Caco-2 (cell line): ENCODE data around the gene SLC43A3. TPM values are rescaled to one million over a fixed set of nuclear protein-coding genes. Genes with fewer than 3 reads are reported as not detected.

Experiments
- BruUV-seq: library from RNA; stranded (reverse); fragments of 400-500 nt; replicated peaks from 2 replicates; lab custom pipeline; 2021; lab: Mats Ljungman, UMichigan
- CTCF ChIA-PET: fragments of 300-600 bp; sonication (Branson Sonifier 250); formaldehyde crosslinking; loops from one replicate; lab custom pipeline; 2022; ENCODE audit warnings: antibody characterized with exemption; lab: Charles Lee
- POLR2A ChIA-PET: fragments of 300-600 bp; sonication (Branson Sonifier 250); formaldehyde crosslinking; loops from one replicate; lab custom pipeline; 2022; ENCODE audit warnings: antibody characterized with exemption; lab: Charles Lee
- DNase-seq, 2 experiments: peaks; one replicate each; pipeline versions ENCODE4 v3.0.0 to v3.0.0-alpha.2; 2020 to 2022
- H3K27me3 ChIP-seq: replicated peaks from 2 replicates; pipeline ENCODE4 v1.6.0; 2011; ENCODE audit warnings: low read length; ENCODE audit not compliant: control insufficient read depth, insufficient read depth
- H3K36me3 ChIP-seq: 2 replicates; pipeline ENCODE4 v1.5.1; 2011; ENCODE audit warnings: low read length; ENCODE audit not compliant: control insufficient read depth, insufficient read depth
- H3K4me1 ChIP-seq: fragments of 250-450 bp; sonication (Bioruptor Pico); 2 replicates; pipeline ENCODE4 v1.5.1; 2020; ENCODE audit warnings: mild to moderate bottlenecking
- H3K4me3 ChIP-seq: 2 replicates; pipeline ENCODE4 v1.5.1; 2011; ENCODE audit warnings: low read depth, mild to moderate bottlenecking, control low read depth, low read length
- H3K9me3 ChIP-seq: fragments of 250-450 bp; sonication (Bioruptor Pico); 2 replicates; pipeline ENCODE4 v1.5.1; 2020; ENCODE audit warnings: mild to moderate bottlenecking, moderate library complexity
- H3K27ac Mint-ChIP-seq: one replicate; pipeline ENCODE4 v1.8.0; 2022; ENCODE audit warnings: mixed read lengths; ENCODE audit not compliant: unreplicated experiment
- H3K27me3 Mint-ChIP-seq: one replicate; pipeline ENCODE4 v1.8.0; 2022; ENCODE audit warnings: mixed read lengths; ENCODE audit not compliant: insufficient read depth, unreplicated experiment
- H3K36me3 Mint-ChIP-seq: one replicate; pipeline ENCODE4 v1.8.0; 2022; ENCODE audit warnings: mild to moderate bottlenecking, mixed read lengths; ENCODE audit not compliant: insufficient read depth, unreplicated experiment
- H3K4me1 Mint-ChIP-seq: one replicate; pipeline ENCODE4 v1.8.0; 2022; ENCODE audit warnings: low read depth, mixed read lengths; ENCODE audit not compliant: unreplicated experiment
- H3K4me3 Mint-ChIP-seq: one replicate; pipeline ENCODE4 v1.8.0; 2022; ENCODE audit warnings: mild to moderate bottlenecking, moderate library complexity, mixed read lengths; ENCODE audit not compliant: unreplicated experiment
- H3K9me3 Mint-ChIP-seq: one replicate; pipeline ENCODE4 v1.8.0; 2022; ENCODE audit warnings: mixed read lengths; ENCODE audit not compliant: unreplicated experiment
- CTCF ChIP-seq, 2 experiments: fragments of 200-600 bp in 1 of 2; IDR thresholded peaks; 1 replicate in 1 of 2; 2 replicates in 1 of 2; pipeline versions ENCODE4 v1.5.1 to v1.8.0; 2011 to 2022; ENCODE audit warnings: antibody characterized with exemption in 1 of 2, control low read depth in 1 of 2, inconsistent platforms in 1 of 2, low read depth in 1 of 2, low read length in 1 of 2, mild to moderate bottlenecking in 1 of 2, moderate library complexity in 1 of 2; ENCODE audit not compliant: insufficient read depth in 1 of 2, severe bottlenecking in 1 of 2, unreplicated experiment in 1 of 2
- intact Hi-C: fragments of 100-400 bp; cut with micrococcal nuclease; formaldehyde crosslinking; loops from one replicate; pipeline ENCODE4 v1.10.0; 2022; ENCODE audit not compliant: unreplicated experiment
- total RNA-seq: library from RNA; stranded (reverse); gene quantifications from 2 replicates; pipeline ENCODE4 v1.2.3, GENCODE V29; 2022

Gene SLC43A3
- total RNA-seq, 1 experiment from 2014 or later = not detected

GRCh38 chr11:57419146-57419545 lies 7.8 kb downstream of the SLC43A3 start:
- no TSS peak for BruUV-seq
- CTCF ChIA-PET = no interaction called here
- no peak overlapping the region for H3K4me3 Mint-ChIP-seq
- no peak for TF ChIP-seq CTCF (IDR thresholded peaks at IDR 0.05; ENCODE audit: insufficient read depth in 1 of 2, low read depth in 1 of 2, low read length in 1 of 2, severe bottlenecking in 1 of 2, unreplicated experiment in 1 of 2)
- no peaks in the 10 kb centered on the region for H3K9me3 Mint-ChIP-seq
- Histone ChIP-seq H3K36me3 (no peaks in the 10 kb centered on the region), H3K27me3 (no peaks in the 10 kb centered on the region; the same call in 1 of the 2 replicates), H3K4me1 (no peaks in the 10 kb centered on the region), H3K9me3 (no peaks in the 10 kb centered on the region), H3K4me3 (no peak overlapping the region)
- POLR2A ChIA-PET = no interaction called here
- no peaks in the 10 kb centered on the region for H3K36me3 Mint-ChIP-seq
- no peak for DNase-seq
- peaks cover 21% of the 10 kb centered on the region for H3K27me3 Mint-ChIP-seq
- intact Hi-C loops = no loop called here
- H3K4me1 Mint-ChIP-seq = no peaks in the 10 kb centered on the region
- no peak overlapping the region for H3K27ac Mint-ChIP-seq

GRCh38 chr11:57418131-57418530 lies 8.8 kb downstream of the SLC43A3 start:
- intact Hi-C loops = no loop called here
- Histone ChIP-seq H3K4me3 (no peak overlapping the region), H3K36me3 (no peaks in the 10 kb centered on the region), H3K4me1 (no peaks in the 10 kb centered on the region), H3K9me3 (no peaks in the 10 kb centered on the region), H3K27me3 (no peaks in the 10 kb centered on the region; the same call in 1 of the 2 replicates)
- Mint-ChIP-seq H3K27ac (no peak overlapping the region), H3K36me3 (no peaks in the 10 kb centered on the region), H3K4me1 (peaks cover 7% of the 10 kb centered on the region), H3K9me3 (no peaks in the 10 kb centered on the region), H3K27me3 (peaks cover 20% of the 10 kb centered on the region), H3K4me3 (no peak overlapping the region)
- POLR2A ChIA-PET = no interaction called here
- TF ChIP-seq CTCF (IDR thresholded peaks at IDR 0.05; ENCODE audit: insufficient read depth in 1 of 2, low read depth in 1 of 2, low read length in 1 of 2, severe bottlenecking in 1 of 2, unreplicated experiment in 1 of 2) = no peak
- no peak for DNase-seq
- BruUV-seq = no TSS peak
- CTCF ChIA-PET = no interaction called here

DNA sequence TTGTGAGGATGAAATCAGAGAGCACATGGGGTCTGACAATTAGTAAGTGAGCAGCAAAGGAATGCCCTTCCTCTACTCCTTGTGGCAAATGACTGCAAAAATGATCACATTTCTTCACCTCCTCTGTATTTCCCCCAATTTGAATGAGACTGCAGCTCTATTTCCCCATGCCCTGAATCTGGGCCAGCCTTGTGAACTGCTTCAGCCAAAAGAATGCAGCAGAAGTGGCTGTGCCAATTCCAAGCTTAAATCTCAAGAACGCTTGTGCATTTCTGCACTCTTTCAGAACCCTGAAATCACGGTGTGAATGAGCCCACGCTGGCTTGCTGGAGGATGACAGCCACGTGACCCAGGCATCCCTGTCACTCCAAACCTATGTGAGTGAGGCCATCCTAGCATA lies 9.9 kb downstream of the SLC43A3 start:
- Mint-ChIP-seq H3K9me3 (no peaks in the 10 kb centered on the region), H3K4me1 (peaks cover 7% of the 10 kb centered on the region), H3K27me3 (peaks cover 15% of the 10 kb centered on the region), H3K4me3 (no peak overlapping the region), H3K27ac (no peak overlapping the region), H3K36me3 (no peaks in the 10 kb centered on the region)
- H3K36me3 ChIP-seq = no peaks in the 10 kb centered on the region
- H3K27me3 ChIP-seq = no peaks in the 10 kb centered on the region; the same call in 1 of the 2 replicates
- no peaks in the 10 kb centered on the region for H3K9me3 ChIP-seq
- H3K4me1 ChIP-seq = no peaks in the 10 kb centered on the region
- H3K4me3 ChIP-seq = no peak overlapping the region
- no TSS peak for BruUV-seq
- POLR2A ChIA-PET = no interaction called here
- no peak for DNase-seq
- CTCF ChIA-PET = no interaction called here
- no peak for TF ChIP-seq CTCF (IDR thresholded peaks at IDR 0.05; ENCODE audit: insufficient read depth in 1 of 2, low read depth in 1 of 2, low read length in 1 of 2, severe bottlenecking in 1 of 2, unreplicated experiment in 1 of 2)
- intact Hi-C loops = no loop called here
